IPS DF 6.9 (cell line): ENCODE data around the gene FHIT.
"Not testable (repeated sequence)": the region's sequence is repeated elsewhere in the genome, so short reads cannot be mapped to it uniquely, and the experiment has no call there.

ENCODE experiments used
- DNase-seq: peaks from one replicate; pipeline ENCODE4 v3.0.0-alpha.2; 2013; ENCODE audit warnings: low read depth, low spot score
- H3K27ac ChIP-seq: one replicate; pipeline ENCODE4 v1.5.1; 2013; ENCODE audit warnings: low read length, control low read depth
- H3K27me3 ChIP-seq: 2 replicates; pipeline ENCODE4 v1.6.1; 2013; ENCODE audit warnings: mild to moderate bottlenecking, low read length; ENCODE audit not compliant: control insufficient read depth, insufficient read depth
- H3K36me3 ChIP-seq: 2 replicates; pipeline ENCODE4 v1.6.1; 2013; ENCODE audit warnings: low read length; ENCODE audit not compliant: control insufficient read depth, insufficient read depth
- H3K4me1 ChIP-seq: 2 replicates; pipeline ENCODE4 v1.6.1; 2013; ENCODE audit warnings: low read length; ENCODE audit not compliant: control insufficient read depth, insufficient read depth
- H3K4me3 ChIP-seq: 2 replicates; pipeline ENCODE4 v1.5.1; 2013; ENCODE audit warnings: mild to moderate bottlenecking, low read length
- H3K9me3 ChIP-seq: 2 replicates; pipeline ENCODE4 v1.6.1; 2013; ENCODE audit warnings: low read length, inconsistent platforms; ENCODE audit not compliant: control insufficient read depth, insufficient read depth
- WGBS: extraction: QIAGEN DNeasy Blood & Tissue Kit; methylation state at CpG from one replicate; pipeline ENCODE4 v1.1.7; 2013; ENCODE audit warnings: mixed read lengths, missing lambda C conversion rate; ENCODE audit not compliant: insufficient read length, insufficient coverage; 5-methylcytosine and 5-hydroxymethylcytosine counted together

Gene FHIT

DNA sequence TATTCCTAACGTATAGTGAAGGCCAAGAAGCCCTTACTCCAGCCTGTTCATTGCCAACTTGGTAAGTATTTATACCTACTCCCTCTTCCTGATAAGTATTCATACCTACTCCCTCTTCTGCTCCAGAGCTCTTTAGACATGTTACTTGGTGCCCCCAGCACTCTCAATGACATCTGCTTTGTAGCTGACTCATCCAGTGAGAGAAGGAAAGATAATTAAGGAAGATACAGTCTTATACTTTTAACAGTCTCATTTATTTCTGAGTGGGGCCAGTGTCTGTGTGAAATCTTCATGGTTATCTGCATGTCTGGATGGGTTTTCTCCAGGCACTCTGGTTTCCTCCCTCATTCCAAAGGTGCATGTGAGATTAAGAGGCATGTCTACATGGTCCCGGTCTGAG lies 698.7 kb downstream of the FHIT start:
- Histone ChIP-seq H3K4me1 (no peaks in the 10 kb centered on the region; the same call in 1 of the 2 replicates), H3K4me3 (no peak overlapping the region), H3K9me3 (no peaks in the 10 kb centered on the region), H3K27me3 (no peaks in the 10 kb centered on the region), H3K36me3 (no peaks in the 10 kb centered on the region), H3K27ac (no peak overlapping the region)
- no CpG with 5 or more reads among the region's 2 CpGs for WGBS
- no peak for DNase-seq

DNA sequence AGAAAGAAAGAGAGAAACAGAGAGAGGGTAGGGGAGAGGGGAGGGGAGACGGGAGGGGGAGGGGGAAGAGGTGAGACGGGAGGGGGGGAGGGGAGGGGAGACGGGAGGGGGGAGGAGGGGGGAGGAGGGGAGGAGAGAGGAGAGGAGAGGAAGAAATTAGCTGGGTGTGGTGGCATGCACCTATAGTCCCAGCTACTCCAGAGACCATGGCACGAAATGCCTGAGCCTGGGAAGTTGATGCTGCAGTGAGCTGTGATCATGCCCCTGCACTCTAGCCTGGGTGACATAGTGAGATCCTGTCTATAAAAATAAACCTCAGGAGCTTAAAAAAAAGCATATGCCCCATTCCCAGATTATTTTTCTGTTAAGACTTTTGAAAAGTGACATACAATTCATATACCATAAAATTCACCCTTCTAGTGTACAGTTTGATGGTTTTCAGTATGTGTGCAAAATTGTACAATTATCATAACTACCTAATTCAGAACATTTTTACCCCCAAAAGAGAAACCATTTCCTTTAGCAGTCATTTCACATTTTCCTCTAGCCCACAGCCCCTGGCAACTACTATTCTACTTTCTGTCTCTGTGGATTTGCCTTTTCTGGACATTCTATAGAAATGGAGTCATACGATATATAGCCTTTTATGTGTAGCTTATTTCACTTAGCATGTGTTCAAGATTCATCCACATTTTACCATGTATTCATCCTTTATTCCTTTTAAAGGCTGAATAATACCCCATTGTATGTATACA lies 699.6 kb downstream of the FHIT start:
- Histone ChIP-seq H3K27me3 (no peaks in the 10 kb centered on the region), H3K4me1 (no peaks in the 10 kb centered on the region; the same call in 1 of the 2 replicates), H3K27ac (no peak overlapping the region), H3K9me3 (no peaks in the 10 kb centered on the region), H3K36me3 (no peaks in the 10 kb centered on the region), H3K4me3 (no peak overlapping the region)
- no peak for DNase-seq
- no CpG with 5 or more reads among the region's 5 CpGs for WGBS

DNA sequence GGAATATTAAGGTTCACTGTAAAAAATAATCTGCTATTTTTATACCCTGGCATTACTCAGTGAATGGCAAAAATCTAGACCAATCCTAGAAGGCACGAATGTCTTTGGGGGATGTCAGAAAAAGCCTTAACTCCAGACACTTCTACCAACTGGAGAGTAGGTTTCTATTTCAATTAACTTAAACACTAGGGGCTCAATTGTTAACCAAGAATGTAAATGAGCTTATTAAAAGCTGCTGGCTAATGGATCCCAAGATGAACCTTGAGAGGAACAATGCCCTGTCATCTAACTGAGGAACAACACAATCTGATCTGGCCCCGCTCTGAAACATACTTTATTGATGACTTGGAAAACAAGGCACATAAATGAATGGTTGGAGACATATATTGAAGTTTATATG lies 701.4 kb downstream of the FHIT start:
- no peaks in the 10 kb centered on the region for H3K9me3 ChIP-seq
- no CpG with 5 or more reads among the region's 2 CpGs for WGBS
- no peak overlapping the region for H3K4me3 ChIP-seq
- no peak for DNase-seq
- no peaks in the 10 kb centered on the region for H3K27me3 ChIP-seq
- H3K4me1 ChIP-seq, result no peaks in the 10 kb centered on the region
- H3K36me3 ChIP-seq, result no peaks in the 10 kb centered on the region
- no peak overlapping the region for H3K27ac ChIP-seq

DNA sequence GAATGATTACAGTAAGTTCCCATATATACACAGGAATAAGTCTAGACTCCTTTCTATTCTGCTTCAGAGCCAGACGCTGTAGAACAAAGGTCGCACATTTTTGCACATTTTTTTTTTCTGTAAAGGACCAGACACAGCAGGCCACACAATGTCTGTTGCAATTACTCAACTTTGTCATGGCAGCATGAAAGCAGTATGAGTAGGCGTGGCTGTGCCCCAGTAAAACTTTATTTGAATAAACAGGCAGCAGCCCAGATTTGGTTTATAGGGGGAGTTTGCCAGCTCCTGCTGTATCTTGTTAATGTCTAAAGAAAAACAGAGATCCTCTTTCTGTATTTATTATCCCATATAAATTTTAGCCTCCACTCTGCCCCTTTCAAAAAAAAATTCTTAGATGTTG lies 708.3 kb downstream of the FHIT start:
- H3K27ac ChIP-seq, result no peak overlapping the region
- H3K4me3 ChIP-seq, result no peak overlapping the region
- H3K9me3 ChIP-seq, result no peaks in the 10 kb centered on the region
- DNase-seq, result no peak
- no peaks in the 10 kb centered on the region for H3K27me3 ChIP-seq
- WGBS, result no CpG with 5 or more reads among the region's 3 CpGs
- H3K36me3 ChIP-seq, result no peaks in the 10 kb centered on the region
- H3K4me1 ChIP-seq, result no peaks in the 10 kb centered on the region

DNA sequence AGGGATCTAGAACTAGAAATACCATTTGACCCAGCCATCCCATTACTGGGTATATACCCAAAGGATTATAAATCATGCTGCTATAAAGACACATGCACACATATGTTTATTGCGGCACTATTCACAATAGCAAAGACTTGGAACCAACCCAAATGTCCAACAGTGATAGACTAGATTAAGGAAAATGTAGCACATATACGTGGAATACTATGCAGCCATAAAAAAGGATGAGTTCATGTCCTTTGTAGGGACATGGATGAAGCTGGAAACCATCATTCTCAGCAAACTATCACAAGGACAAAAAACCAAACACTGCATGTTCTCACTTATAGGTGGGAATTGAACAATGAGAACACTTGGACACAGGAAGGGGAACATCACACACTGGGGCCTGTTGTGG lies 711.9 kb downstream of the FHIT start:
- WGBS, result no CpG with 5 or more reads among the region's 2 CpGs
- H3K27me3 ChIP-seq, H3K9me3 ChIP-seq, H3K4me3 ChIP-seq, H3K27ac ChIP-seq, DNase-seq, H3K36me3 ChIP-seq, H3K4me1 ChIP-seq: not testable (repeated sequence)

DNA sequence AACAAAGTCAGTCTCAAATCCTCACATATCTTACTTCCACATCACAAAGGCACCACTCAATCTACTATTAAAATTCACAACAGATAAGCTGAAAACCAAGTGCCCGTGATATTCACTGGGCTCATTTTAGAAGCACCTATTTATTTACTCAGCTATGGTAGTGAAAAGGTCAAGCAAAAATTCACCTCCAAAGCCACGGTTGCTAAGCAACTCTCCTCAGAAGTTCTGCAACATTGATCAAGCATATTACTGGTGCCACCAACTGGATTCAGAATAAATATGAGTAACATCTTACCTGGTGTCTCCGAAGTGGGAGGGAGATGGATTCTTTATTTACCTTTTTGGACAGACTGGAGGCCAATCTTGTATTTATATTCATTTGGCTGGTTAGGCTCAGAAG lies 714.8 kb downstream of the FHIT start:
- H3K36me3 ChIP-seq, result no peaks in the 10 kb centered on the region
- no peak overlapping the region for H3K4me3 ChIP-seq
- WGBS, result no CpG with 5 or more reads among the region's 3 CpGs
- H3K27ac ChIP-seq, result no peak overlapping the region
- no peaks in the 10 kb centered on the region; the same call in 1 of the 2 replicates for H3K4me1 ChIP-seq
- no peaks in the 10 kb centered on the region for H3K9me3 ChIP-seq
- no peak for DNase-seq
- no peaks in the 10 kb centered on the region for H3K27me3 ChIP-seq

DNA sequence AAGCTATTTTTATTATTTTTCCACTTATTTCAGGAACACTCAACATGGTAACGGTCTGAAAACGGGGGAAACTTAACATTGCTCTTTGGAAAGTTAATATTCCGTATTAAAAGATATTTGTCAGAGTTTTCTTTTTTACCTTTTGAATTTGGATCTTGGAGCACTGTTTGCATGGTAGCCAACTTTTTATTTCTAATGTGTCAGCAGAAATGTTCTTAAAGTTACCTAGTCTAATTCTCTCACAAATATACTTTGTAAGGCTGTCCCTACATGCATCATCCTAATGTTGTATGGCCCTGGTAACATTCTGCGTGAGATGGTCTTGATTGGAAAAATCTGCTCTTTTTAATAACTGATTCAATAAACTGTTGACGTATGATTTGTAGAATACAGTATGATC lies 719.5 kb downstream of the FHIT start:
- no CpG with 5 or more reads among the region's 5 CpGs for WGBS
- H3K4me1 ChIP-seq, result no peaks in the 10 kb centered on the region; the same call in 1 of the 2 replicates
- H3K27me3 ChIP-seq, result no peaks in the 10 kb centered on the region

DNA sequence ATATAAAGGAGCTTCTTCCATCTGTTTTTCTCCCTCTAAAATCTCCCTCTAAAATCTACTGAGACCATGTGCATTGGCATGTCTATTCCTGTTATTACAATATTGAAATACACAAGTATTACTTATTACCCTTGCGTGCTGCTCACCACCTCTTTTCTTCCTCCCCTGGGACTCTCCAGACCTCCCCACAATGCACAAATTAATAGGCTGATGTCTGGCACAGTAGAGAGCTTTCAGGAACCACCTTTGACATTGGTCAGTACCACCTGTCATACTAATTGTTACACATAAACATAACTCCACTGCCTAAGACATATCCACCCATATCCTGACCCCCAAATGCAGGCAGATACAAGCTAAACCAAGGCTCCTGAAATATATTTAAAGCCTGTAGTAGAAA lies 722.6 kb downstream of the FHIT start:
- H3K4me1 ChIP-seq, result no peaks in the 10 kb centered on the region
- no peaks in the 10 kb centered on the region for H3K36me3 ChIP-seq
- no CpG with 5 or more reads among the region's 1 CpG for whole genome bisulfite sequencing

More for the DNA sequence above, 719.5 kb downstream of the FHIT start:
- Histone ChIP-seq H3K27ac (no peak overlapping the region), H3K4me3 (no peak overlapping the region), H3K9me3 (no peaks in the 10 kb centered on the region), H3K36me3 (no peaks in the 10 kb centered on the region)
- no peak for DNase-seq

DNA sequence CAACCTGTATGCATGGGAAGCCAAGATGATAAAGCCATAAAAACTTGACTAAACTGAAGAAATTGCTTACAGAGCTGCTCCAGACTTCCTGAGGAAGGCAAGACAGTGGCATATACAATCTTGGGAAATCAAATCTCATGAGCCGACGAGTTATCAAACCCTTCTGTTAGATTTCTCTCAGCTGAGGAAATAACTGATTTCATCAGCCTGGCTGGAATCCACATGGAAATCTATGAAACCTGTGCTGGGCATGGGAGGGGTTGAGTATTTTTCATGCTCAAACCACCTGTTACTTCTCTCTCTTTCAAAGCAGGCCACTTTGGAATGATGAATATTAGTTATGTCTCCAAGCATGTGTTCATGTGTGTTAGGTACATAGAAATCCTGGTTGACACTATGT lies 727.7 kb downstream of the FHIT start:
- WGBS, result no CpG with 5 or more reads among the region's 2 CpGs
- no peaks in the 10 kb centered on the region for H3K36me3 ChIP-seq
- no peaks in the 10 kb centered on the region for H3K4me1 ChIP-seq
- H3K4me3 ChIP-seq, result no peak overlapping the region
- H3K27ac ChIP-seq, result no peak overlapping the region
- H3K27me3 ChIP-seq, result no peaks in the 10 kb centered on the region
- no peak for DNase-seq
- no peaks in the 10 kb centered on the region for H3K9me3 ChIP-seq

More for the DNA sequence above, 722.6 kb downstream of the FHIT start:
- H3K4me3 ChIP-seq, result no peak overlapping the region
- H3K27me3 ChIP-seq, result no peaks in the 10 kb centered on the region
- no peak overlapping the region for H3K27ac ChIP-seq
- no peak for DNase-seq
- H3K9me3 ChIP-seq, result no peaks in the 10 kb centered on the region

DNA sequence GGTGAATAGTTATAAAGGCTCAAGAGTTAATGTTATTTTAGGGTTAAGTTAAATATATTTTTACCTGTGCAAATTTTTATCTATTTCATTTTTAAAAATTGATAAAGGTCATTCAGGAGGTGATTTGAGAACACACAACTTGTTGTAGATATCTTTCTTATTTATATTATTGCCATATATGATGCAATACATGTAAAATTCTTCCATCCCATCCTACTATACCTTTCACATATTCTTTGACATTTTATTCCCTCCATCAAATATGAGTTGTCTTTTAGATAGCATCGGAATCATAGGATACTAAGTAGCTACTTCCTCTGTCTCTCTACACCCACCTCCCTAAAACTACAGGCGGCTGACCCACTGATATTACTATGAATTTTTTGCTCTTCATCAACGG lies 734.1 kb downstream of the FHIT start:
- no peak overlapping the region for H3K27ac ChIP-seq
- H3K9me3 ChIP-seq, result no peaks in the 10 kb centered on the region
- DNase-seq, result no peak
- no CpG with 5 or more reads among the region's 3 CpGs for WGBS
- H3K36me3 ChIP-seq, result no peaks in the 10 kb centered on the region
- no peaks in the 10 kb centered on the region for H3K4me1 ChIP-seq
- H3K27me3 ChIP-seq, result no peaks in the 10 kb centered on the region
- H3K4me3 ChIP-seq, result no peak overlapping the region

DNA sequence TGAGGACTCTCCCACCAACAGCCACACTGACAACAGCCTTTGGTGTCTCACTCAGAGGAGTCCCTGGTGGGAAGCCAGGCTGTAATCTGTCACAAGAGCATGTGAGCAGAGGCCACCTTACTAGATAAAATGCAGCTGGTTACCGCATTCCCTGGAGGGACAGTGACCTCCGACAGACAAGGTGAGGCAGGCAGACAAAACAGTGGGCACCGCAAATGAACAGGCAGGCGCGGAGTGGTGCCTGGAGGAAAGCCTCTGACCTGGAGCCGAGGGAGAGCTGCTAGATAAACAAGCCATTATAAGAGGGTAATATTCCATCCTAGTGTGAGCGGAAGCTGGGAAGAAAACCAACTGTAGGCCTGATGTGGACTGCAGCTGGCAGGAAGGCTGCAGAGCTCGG lies 736.4 kb downstream of the FHIT start:
- H3K36me3 ChIP-seq, result no peaks in the 10 kb centered on the region
- no peak for DNase-seq
- no CpG with 5 or more reads among the region's 8 CpGs for WGBS
- no peaks in the 10 kb centered on the region for H3K27me3 ChIP-seq
- H3K9me3 ChIP-seq, result no peaks in the 10 kb centered on the region
- H3K4me3 ChIP-seq, result no peak overlapping the region
- no peaks in the 10 kb centered on the region for H3K4me1 ChIP-seq
- H3K27ac ChIP-seq, result no peak overlapping the region
